GM21390 (cell line): ENCODE measurements around the gene SVIL.
"Not testable (repeated sequence)": the region's sequence is repeated elsewhere in the genome, so short reads cannot be mapped to it uniquely, and the experiment has no call there.

Experiments
- ATAC-seq: cut with Tn5 transposase; IDR thresholded peaks from one replicate; pipeline ENCODE4 v1.9.1; 2021; ENCODE audit not compliant: unreplicated experiment

The SVIL gene

GRCh38 chr10:29623797-29624196 lies 11.0 kb downstream of the SVIL start:
- ATAC-seq = no peak

GRCh38 chr10:29622382-29622922 lies 12.3 kb downstream of the SVIL start:
- ATAC-seq = no peak

- no peak for ATAC-seq
These were observed 13.6 kb downstream of the SVIL start for GRCh38 chr10:29621161-29621560.

- no peak for ATAC-seq
These were observed 14.6 kb downstream of the SVIL start for GRCh38 chr10:29620112-29620690.

GRCh38 chr10:29619241-29619669 lies 15.5 kb downstream of the SVIL start:
- no peak for ATAC-seq

GRCh38 chr10:29618341-29619171 lies 16.2 kb downstream of the SVIL start:
- no peak for ATAC-seq

- ATAC-seq = no peak
These were observed 16.9 kb downstream of the SVIL start for GRCh38 chr10:29617880-29618340.

GRCh38 chr10:29616542-29616941 lies 18.2 kb downstream of the SVIL start:
- ATAC-seq = no peak

- ATAC-seq = no peak
These were observed 19.6 kb downstream of the SVIL start for GRCh38 chr10:29615195-29615594.

GRCh38 chr10:29614289-29614688 lies 20.5 kb downstream of the SVIL start:
- ATAC-seq = not testable (repeated sequence)

- no peak for ATAC-seq
These were observed 21.0 kb downstream of the SVIL start for GRCh38 chr10:29613791-29614190.

GRCh38 chr10:29613196-29613595 lies 21.6 kb downstream of the SVIL start:
- ATAC-seq = no peak

GRCh38 chr10:29612657-29613056 lies 22.1 kb downstream of the SVIL start:
- ATAC-seq = no peak

- ATAC-seq = no peak
These were observed 22.9 kb downstream of the SVIL start for GRCh38 chr10:29611781-29612381.

- ATAC-seq = no peak
These were observed 23.7 kb downstream of the SVIL start for GRCh38 chr10:29610876-29611647.

- not testable (repeated sequence) for ATAC-seq
These were observed 24.4 kb downstream of the SVIL start for GRCh38 chr10:29610331-29610730.

- no peak for ATAC-seq
These were observed 25.1 kb downstream of the SVIL start for GRCh38 chr10:29609696-29610095.

- no peak for ATAC-seq
These were observed 26.1 kb downstream of the SVIL start for GRCh38 chr10:29608476-29609301.

GRCh38 chr10:29608062-29608461 lies 26.7 kb downstream of the SVIL start:
- ATAC-seq = no peak

- no peak for ATAC-seq
These were observed 27.2 kb downstream of the SVIL start for GRCh38 chr10:29607576-29607975.
